Heart right ventricle (tissue), 16 donors: ENCODE data around the gene ATP8B2. TPM values are rescaled to one million over a fixed set of nuclear protein-coding genes. Genes with fewer than 3 reads are reported as not detected.
"Not testable (repeated sequence)": the region's sequence is repeated elsewhere in the genome, so short reads cannot be mapped to it uniquely, and the experiment has no call there.

Experiments
- ATAC-seq, 8 donors: fragments of 200-7000 bp; cut with Tn5 transposase; one replicate each; pipeline ENCODE4 v1.9.1; 2020; ENCODE audit warnings: mild to moderate bottlenecking in 8 of 8, moderate library complexity in 8 of 8, moderate number of reproducible peaks in 1 of 8
- DNase-seq, 2 donors: peaks; one replicate each; pipeline ENCODE4 v3.0.0-alpha.2; 2020
- H3K27ac ChIP-seq, 10 donors: fragments of 200-600 bp; sonication (generic) in 2 of 10; one replicate each; pipeline versions ENCODE4 v1.5.0 to v1.8.0; 2020 to 2022; ENCODE audit warnings: mild to moderate bottlenecking in 3 of 10
- H3K27me3 ChIP-seq, 7 donors: fragments of 200-600 bp; one replicate each; pipeline ENCODE4 v1.8.0; 2021 to 2022; ENCODE audit warnings: mild to moderate bottlenecking in 2 of 7
- H3K36me3 ChIP-seq, 9 donors: fragments of 200-600 bp; sonication (generic) in 1 of 9; one replicate each; pipeline versions ENCODE4 v1.5.0 to v1.8.0; 2020 to 2022; ENCODE audit warnings: mild to moderate bottlenecking in 2 of 9
- H3K4me1 ChIP-seq, 9 donors: fragments of 200-600 bp; sonication (generic) in 1 of 9; one replicate each; pipeline versions ENCODE4 v1.5.0 to v1.8.0; 2020 to 2022; ENCODE audit warnings: mild to moderate bottlenecking in 4 of 9
- H3K4me3 ChIP-seq, 10 donors: fragments of 200-600 bp; sonication (generic) in 2 of 10; one replicate each; pipeline versions ENCODE4 v1.5.0 to v1.8.0; 2020 to 2022; ENCODE audit warnings: mild to moderate bottlenecking in 7 of 10, moderate library complexity in 2 of 10
- H3K9me3 ChIP-seq, 11 donors: fragments of 200-600 bp in 10 of 11; sonication (generic) in 2 of 11; one replicate each; pipeline versions ENCODE4 v1.5.0 to v1.8.0; 2013 to 2022; ENCODE audit warnings: mild to moderate bottlenecking in 2 of 11, control low read depth in 1 of 11, moderate library complexity in 1 of 11
- WGBS, 2 donors: extraction: QIAGEN DNeasy Blood & Tissue Kit; methylation state at CpG; one replicate each; pipeline ENCODE4 v1.1.7; 2013; ENCODE audit warnings: inconsistent platforms in 1 of 2; 5-methylcytosine and 5-hydroxymethylcytosine counted together
- intact Hi-C, 10 donors: fragments of 100-400 bp; cut with DNase I; formaldehyde crosslinking; loops; one replicate each; pipeline versions ENCODE4 v1.11.1 to v1.14.2; 2022
- polyA plus RNA-seq, 2 donors: library from polyadenylated mRNA; stranded (reverse); fragments of 200-250 nt; gene quantifications; one replicate each; pipeline ENCODE4 v1.2.3, GENCODE V29; 2013
- total RNA-seq, 10 donors: library from RNA; stranded (reverse); fragmentation: NEBNext Ultra II Directional in 3 of 10; extraction: Animal tissue kit (Norgen Biotek cat#: 25700) in 3 of 10; gene quantifications; one replicate each; pipeline versions ENCODE4 v1.2.1 to v1.2.4, GENCODE V29; 2021 to 2023
- TF ChIP-seq, protein P1 (sequence below), 9 donors: fragments of 200-600 bp; sonication (generic) in 2 of 9; IDR thresholded peaks; one replicate each; pipeline versions ENCODE4 v1.5.0 to v1.8.0; 2021 to 2022; ENCODE audit warnings: antibody characterized with exemption in 9 of 9, mild to moderate bottlenecking in 5 of 9, moderate library complexity in 1 of 9
- donor health status: Arrhythmogenic right ventricular cardiomyopathy.
- donor health status: ischemic (EF 13 %, LVEDD 7.1; RV severe dilation, severe dysfunction).
- donor health status: healthy with polysubstance abuse.
- donor health status: DM: no; HTN: yes; CAD: no.
- donor health status: DM: no; HTN: no; CAD: no.
- donor health status: ischemic (EF 25% LVEDD 6.9; RV normal size, moderate dysfunction).
- donor health status: ischemic (EF 25% LVEDD 5.7; RV mildly dilated, moderate dysfunction).
- donor health status: healthy.
- donor health status: DM: yes; HTN: yes; CAD: no.
- donor health status: Ischemic cardiomyopathy.
- donor health status: ischemic (EF 35%, LVEDD 5.7; RV mildly dilated, moderate dysfunction).
- donor health status: nonischemic (EF 11% LVEDD 7.7; RV severe dilation, severe dysfunction).
- donor health status: DM: yes; HTN: yes; CAD: no.
- donor health status: PGD.
- donor health status: ischemic (EF 29% LVEDD 5.4; RV normal size, mild dysfunction).
- donor health status: nonischemic (EF 23%, LVEDD 6.1; RV moderate dilation, normal function).

The ATP8B2 gene
- total and polyA plus RNA-seq, 12 donors: 8.0 to 17.3 (median 13.3) TPM

DNA sequence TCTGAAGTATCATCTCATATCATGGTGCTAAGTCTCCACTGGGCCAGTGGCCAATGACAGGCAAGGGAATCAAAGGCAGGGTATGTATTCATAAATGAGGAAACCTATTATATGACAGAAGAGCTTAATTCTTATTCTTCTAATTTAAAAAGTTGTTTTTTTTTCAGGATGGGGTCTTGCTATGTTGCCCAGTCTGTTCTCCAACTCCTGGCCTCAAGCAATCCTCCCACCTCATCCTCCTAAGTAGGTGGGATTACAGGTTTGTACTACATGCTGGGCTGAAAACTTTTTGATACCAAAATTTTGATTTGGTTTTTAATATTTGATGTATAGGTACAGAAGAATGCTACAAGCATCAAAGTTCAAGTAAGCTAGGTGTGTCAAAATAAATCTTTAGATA is 35.0 kb downstream of the ATP8B2 start:
- no peak for ATAC-seq
- TF ChIP-seq, protein P1, sequence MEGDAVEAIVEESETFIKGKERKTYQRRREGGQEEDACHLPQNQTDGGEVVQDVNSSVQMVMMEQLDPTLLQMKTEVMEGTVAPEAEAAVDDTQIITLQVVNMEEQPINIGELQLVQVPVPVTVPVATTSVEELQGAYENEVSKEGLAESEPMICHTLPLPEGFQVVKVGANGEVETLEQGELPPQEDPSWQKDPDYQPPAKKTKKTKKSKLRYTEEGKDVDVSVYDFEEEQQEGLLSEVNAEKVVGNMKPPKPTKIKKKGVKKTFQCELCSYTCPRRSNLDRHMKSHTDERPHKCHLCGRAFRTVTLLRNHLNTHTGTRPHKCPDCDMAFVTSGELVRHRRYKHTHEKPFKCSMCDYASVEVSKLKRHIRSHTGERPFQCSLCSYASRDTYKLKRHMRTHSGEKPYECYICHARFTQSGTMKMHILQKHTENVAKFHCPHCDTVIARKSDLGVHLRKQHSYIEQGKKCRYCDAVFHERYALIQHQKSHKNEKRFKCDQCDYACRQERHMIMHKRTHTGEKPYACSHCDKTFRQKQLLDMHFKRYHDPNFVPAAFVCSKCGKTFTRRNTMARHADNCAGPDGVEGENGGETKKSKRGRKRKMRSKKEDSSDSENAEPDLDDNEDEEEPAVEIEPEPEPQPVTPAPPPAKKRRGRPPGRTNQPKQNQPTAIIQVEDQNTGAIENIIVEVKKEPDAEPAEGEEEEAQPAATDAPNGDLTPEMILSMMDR (IDR thresholded peaks at IDR 0.05): no peak
- Histone ChIP-seq H3K36me3 (no peaks in the 10 kb centered on the region), H3K27ac (no peak overlapping the region), H3K27me3 (no peaks in the 10 kb centered on the region), H3K9me3 (peaks cover 0 to 4% (median 0%) of the 10 kb centered on the region in 11 donors), H3K4me3 (no peak overlapping the region), H3K4me1 (no peaks in the 10 kb centered on the region)
- intact Hi-C loops: no loop called here
- no peak for DNase-seq

DNA sequence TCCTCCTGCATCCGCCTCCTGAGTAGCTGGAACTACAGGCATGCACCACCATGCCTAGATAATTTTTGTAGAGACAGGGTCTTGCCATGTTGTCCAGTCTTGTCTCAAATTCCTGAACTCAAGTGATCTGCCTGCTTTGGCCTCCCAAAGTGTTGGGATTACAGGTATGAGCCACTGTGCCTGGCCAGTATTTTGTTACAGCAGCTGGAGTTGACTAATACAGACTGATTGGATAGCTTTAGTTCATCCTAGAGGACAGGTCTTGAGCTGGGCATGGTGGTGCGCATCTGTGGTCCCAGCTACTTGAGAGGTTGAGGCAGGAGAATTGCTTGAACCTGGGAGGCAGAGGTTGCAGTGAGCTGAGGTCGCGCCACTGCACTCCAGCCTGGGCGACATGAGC is 35.6 kb downstream of the ATP8B2 start:
- H3K36me3 ChIP-seq, intact Hi-C loops, ATAC-seq, H3K27ac ChIP-seq, H3K9me3 ChIP-seq, H3K4me3 ChIP-seq, DNase-seq, H3K4me1 ChIP-seq, H3K27me3 ChIP-seq: not testable (repeated sequence)
- 85 to 96% methylated on average over 5 of the region's 5 CpGs for WGBS, 2 donors

DNA sequence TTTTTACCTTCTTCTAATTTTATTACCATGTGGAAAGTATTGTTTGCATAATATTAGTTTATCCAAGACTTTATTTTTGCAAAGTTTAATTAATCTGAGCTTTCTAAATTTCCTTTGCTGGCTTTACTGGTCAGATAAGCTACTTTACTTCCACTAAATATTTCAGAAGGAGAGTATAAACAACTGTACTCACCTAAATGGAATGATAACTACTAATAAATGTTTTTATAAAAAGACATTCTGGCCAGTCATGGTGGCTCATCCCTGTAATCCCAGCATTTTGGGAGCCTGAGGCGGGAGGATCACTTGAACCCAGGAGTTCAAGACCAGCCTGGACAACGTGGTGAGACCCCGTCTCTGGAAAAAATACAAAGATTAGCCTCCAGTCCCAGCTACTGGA is 36.0 kb downstream of the ATP8B2 start:
- no peak overlapping the region for H3K27ac ChIP-seq
- TF ChIP-seq, protein P1 (IDR thresholded peaks at IDR 0.05): no peak
- WGBS, 2 donors: 72 to 73% methylated on average over 3 of the region's 3 CpGs
- DNase-seq (no peak), ATAC-seq (no peak)
- H3K27me3 ChIP-seq: peaks cover 0 to 3% (median 0%) of the 10 kb centered on the region in 7 donors
- no peaks in the 10 kb centered on the region for H3K4me1 ChIP-seq
- peaks cover 0 to 4% (median 0%) of the 10 kb centered on the region in 11 donors for H3K9me3 ChIP-seq
- no peaks in the 10 kb centered on the region for H3K36me3 ChIP-seq
- intact Hi-C loops: no loop called here
- H3K4me3 ChIP-seq: no peak overlapping the region

DNA sequence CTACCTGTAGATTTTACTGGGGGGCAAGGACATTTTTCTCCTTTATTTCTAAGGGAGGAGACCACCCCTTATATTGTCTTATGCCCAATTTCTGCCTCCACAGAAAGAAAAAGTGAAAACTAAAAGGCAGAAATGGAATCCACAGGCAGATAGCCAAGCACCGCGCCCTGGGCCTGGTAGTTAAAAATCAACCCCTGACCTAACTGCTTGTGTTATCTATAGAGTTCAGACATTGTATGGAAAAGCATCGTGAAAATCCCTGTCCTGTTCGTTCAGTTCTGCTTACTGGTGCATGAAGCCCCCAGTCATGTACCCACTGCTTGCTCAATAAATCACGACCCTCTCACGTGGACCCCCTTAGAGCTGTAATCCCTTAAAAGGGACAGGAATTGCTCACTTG is 46.1 kb downstream of the ATP8B2 start:
- DNase-seq (no peak), ATAC-seq (no peak)
- intact Hi-C loops: no loop called here

DNA sequence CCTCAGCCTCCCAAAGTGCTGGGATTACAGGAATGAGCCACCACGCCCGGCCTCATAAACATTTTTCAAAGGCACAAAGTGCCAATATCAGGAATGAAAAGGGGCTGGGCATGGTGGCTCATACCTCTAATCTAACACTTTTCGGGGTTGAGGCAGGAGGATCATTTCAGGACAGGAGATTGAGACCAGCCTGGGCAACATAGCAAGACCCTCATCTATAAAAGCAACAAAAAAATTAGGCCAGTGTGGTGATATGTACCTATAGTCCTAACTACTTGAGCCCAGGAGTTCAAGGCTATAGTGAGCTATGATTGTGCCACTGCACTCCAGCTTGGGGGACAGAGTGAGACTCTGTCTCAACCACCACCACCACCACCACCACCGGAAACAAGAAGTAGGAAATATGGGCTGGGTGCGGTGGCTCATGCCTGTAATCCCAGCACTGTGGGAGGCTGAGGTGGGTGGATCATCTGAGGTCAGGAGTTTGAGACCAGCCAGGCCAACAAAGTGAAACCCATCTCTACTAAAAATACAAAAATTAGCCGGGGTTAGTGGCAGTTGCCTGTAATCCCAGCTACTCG is 48.5 kb downstream of the ATP8B2 start:
- intact Hi-C loops, H3K27ac ChIP-seq, H3K9me3 ChIP-seq, H3K27me3 ChIP-seq, H3K4me1 ChIP-seq, H3K4me3 ChIP-seq, ATAC-seq, DNase-seq, H3K36me3 ChIP-seq: not testable (repeated sequence)
- WGBS, 2 donors: 84 to 89% methylated on average over 7 of the region's 7 CpGs

More for the DNA sequence above, 46.1 kb downstream of the ATP8B2 start:
- Histone ChIP-seq H3K27ac (no peak overlapping the region), H3K4me1 (no peaks in the 10 kb centered on the region), H3K36me3 (no peaks in the 10 kb centered on the region), H3K27me3 (peaks cover 0 to 4% (median 0%) of the 10 kb centered on the region in 7 donors), H3K4me3 (no peak overlapping the region), H3K9me3 (no peaks in the 10 kb centered on the region)
- TF ChIP-seq, protein P1 (IDR thresholded peaks at IDR 0.05): no peak
- 90 to 96% methylated on average over 6 of the region's 6 CpGs for WGBS, 2 donors
